Activated CD8-positive, alpha-beta memory T cell treated with anti-CD3 and anti-CD28 coated beads, Interleukin-2, amount 50 U/mL, for 4 hours (primary cell): ENCODE results near the gene MMP7.

Experiments
- DNase-seq: peaks from one replicate; pipeline ENCODE4 v3.0.0-alpha.2; 2020

The MMP7 gene

GRCh38 chr11:102530558-102530957 lies at the start of gene MMP7:
Gene MMP7 (minus strand): TSS chr11:102530747. CDS start chr11:102530700, 47 bp downstream.
- no peak for DNase-seq

GRCh38 chr11:102577723-102578122 lies 47.2 kb upstream of the MMP7 start:
- no peak for DNase-seq

GRCh38 chr11:102577182-102577581 lies 46.6 kb upstream of the MMP7 start:
- no peak for DNase-seq

GRCh38 chr11:102576350-102576749 lies 45.8 kb upstream of the MMP7 start:
- DNase-seq = no peak

- DNase-seq = no peak
These were observed 44.5 kb upstream of the MMP7 start for GRCh38 chr11:102575012-102575411.

- DNase-seq = no peak
These were observed 43.3 kb upstream of the MMP7 start for GRCh38 chr11:102573851-102574250.

GRCh38 chr11:102572554-102573220 lies 42.1 kb upstream of the MMP7 start:
- DNase-seq = no peak

GRCh38 chr11:102568851-102569250 lies 38.3 kb upstream of the MMP7 start:
- DNase-seq = no peak

- no peak for DNase-seq
These were observed 35.6 kb upstream of the MMP7 start for GRCh38 chr11:102566112-102566511.

- DNase-seq = no peak
These were observed 33.6 kb upstream of the MMP7 start for GRCh38 chr11:102564110-102564509.

- no peak for DNase-seq
These were observed 31.1 kb upstream of the MMP7 start for GRCh38 chr11:102561636-102562035.

GRCh38 chr11:102560555-102561011 lies 30.0 kb upstream of the MMP7 start:
- no peak for DNase-seq

GRCh38 chr11:102559839-102560238 lies 29.3 kb upstream of the MMP7 start:
- DNase-seq = no peak

- no peak for DNase-seq
These were observed 24.5 kb upstream of the MMP7 start for GRCh38 chr11:102555091-102555490.

- DNase-seq = no peak
These were observed 23.3 kb upstream of the MMP7 start for GRCh38 chr11:102553835-102554282.

GRCh38 chr11:102552447-102553194 lies 22.1 kb upstream of the MMP7 start:
- DNase-seq = no peak

- no peak for DNase-seq
These were observed 21.5 kb upstream of the MMP7 start for GRCh38 chr11:102552020-102552419.

GRCh38 chr11:102551169-102551781 lies 20.7 kb upstream of the MMP7 start:
- no peak for DNase-seq

- no peak for DNase-seq
These were observed 16.4 kb upstream of the MMP7 start for GRCh38 chr11:102546923-102547471.

GRCh38 chr11:102546427-102546826 lies 15.9 kb upstream of the MMP7 start:
- DNase-seq = no peak

- no peak for DNase-seq
These were observed 15.2 kb upstream of the MMP7 start for GRCh38 chr11:102545701-102546100.

GRCh38 chr11:102544594-102544993 lies 14.0 kb upstream of the MMP7 start:
- DNase-seq = no peak

GRCh38 chr11:102539567-102539966 lies 9.0 kb upstream of the MMP7 start:
- DNase-seq = no peak

- no peak for DNase-seq
These were observed 8.4 kb upstream of the MMP7 start for GRCh38 chr11:102538932-102539331.
